K562 (cell line): ENCODE measurements around the gene DBP.

Source experiments
- CHD2 ChIP-seq: IDR thresholded peaks from 2 replicates; pipeline ENCODE4 v1.6.1; 2011; ENCODE audit warnings: low read depth, low read length
- CTCF ChIP-seq, 3 experiments: IDR thresholded peaks in 2 of 3; conservative IDR thresholded peaks in 1 of 3; 2 replicates each; pipeline ENCODE4 v1.5.1; 2011 to 2012; ENCODE audit warnings: low read length in 3 of 3, mild to moderate bottlenecking in 3 of 3, control low read depth in 2 of 3, improper control_type of control experiment in 1 of 3, inconsistent platforms in 1 of 3, low read depth in 1 of 3, mixed read lengths in 1 of 3, moderate library complexity in 1 of 3; ENCODE audit not compliant: insufficient read depth in 2 of 3
- EGR1 ChIP-seq: fragments of 450-650 bp; conservative IDR thresholded peaks from 2 replicates; pipeline ENCODE4 v1.6.1; 2017; ENCODE audit warnings: mild to moderate bottlenecking
- ETV5 ChIP-seq: sonication (generic); formaldehyde crosslinking; IDR thresholded peaks from 2 replicates; pipeline ENCODE4 v1.4.0; 2020; ENCODE audit warnings: low read depth, mild to moderate bottlenecking, missing genetic modification reagents
- GABPB2 ChIP-seq: fragments of 250-450 bp; sonication (Bioruptor Pico); conservative IDR thresholded peaks from 2 replicates; pipeline ENCODE4 v1.5.1; 2021; ENCODE audit warnings: mild to moderate bottlenecking
- IRF9 ChIP-seq: fragments of 450-650 bp; IDR thresholded peaks from 2 replicates; pipeline ENCODE4 v1.6.1; 2016; ENCODE audit warnings: missing biosample characterization, missing genetic modification characterization
- MEF2A ChIP-seq: IDR thresholded peaks from 2 replicates; pipeline ENCODE4 v1.6.1; 2011; ENCODE audit warnings: low read depth, mild to moderate bottlenecking, low read length, moderate library complexity; ENCODE audit not compliant: control insufficient read depth
- NR2C1 ChIP-seq, 2 experiments: fragments of 450-650 bp; IDR thresholded peaks; 2 replicates each; pipeline ENCODE4 v1.6.1; 2017; ENCODE audit warnings: mild to moderate bottlenecking in 2 of 2, antibody characterized with exemption in 1 of 2, inconsistent platforms in 1 of 2, missing compliant biosample characterization in 1 of 2, missing genetic modification characterization in 1 of 2
- POLR2A ChIP-seq: fragments of 450-650 bp; conservative IDR thresholded peaks from 2 replicates; pipeline ENCODE4 v1.6.1; 2016
- TF ChIP-seq, protein P1 (sequence below), 2 experiments: fragments of 450-650 bp; formaldehyde crosslinking in 1 of 2; IDR thresholded peaks; 2 replicates each; pipeline versions ENCODE4 v1.4.0 to v1.6.1; 2014 to 2020; ENCODE audit warnings: mild to moderate bottlenecking in 2 of 2, borderline replicate concordance in 1 of 2, low read depth in 1 of 2

GRCh38 chr19:48616491-48617056 lies 20.6 kb downstream of the DBP start:
- TF ChIP-seq GABPB2 (CRISPR knock-in tag) (no peak), NR2C1 (IDR thresholded peaks at IDR 0.05) (no peak), NR2C1 (tag; IDR thresholded peaks at IDR 0.05) (no peak), CTCF (IDR thresholded peaks at IDR 0.05 in 2 of 3, conservative IDR thresholded peaks at IDR 0.05 in 1 of 3; ENCODE audit: insufficient read depth in 2 of 3, low read depth in 1 of 3, low read length in 3 of 3) (no peak), EGR1 (no peak), CHD2 (no peak), MEF2A (no peak), ETV5 (CRISPR knock-in tag) (no peak), IRF9 (no peak), POLR2A (0 out of 2 replicates have a peak, but pooled peaks have one; percentile 10)
- TF ChIP-seq, protein P1, sequence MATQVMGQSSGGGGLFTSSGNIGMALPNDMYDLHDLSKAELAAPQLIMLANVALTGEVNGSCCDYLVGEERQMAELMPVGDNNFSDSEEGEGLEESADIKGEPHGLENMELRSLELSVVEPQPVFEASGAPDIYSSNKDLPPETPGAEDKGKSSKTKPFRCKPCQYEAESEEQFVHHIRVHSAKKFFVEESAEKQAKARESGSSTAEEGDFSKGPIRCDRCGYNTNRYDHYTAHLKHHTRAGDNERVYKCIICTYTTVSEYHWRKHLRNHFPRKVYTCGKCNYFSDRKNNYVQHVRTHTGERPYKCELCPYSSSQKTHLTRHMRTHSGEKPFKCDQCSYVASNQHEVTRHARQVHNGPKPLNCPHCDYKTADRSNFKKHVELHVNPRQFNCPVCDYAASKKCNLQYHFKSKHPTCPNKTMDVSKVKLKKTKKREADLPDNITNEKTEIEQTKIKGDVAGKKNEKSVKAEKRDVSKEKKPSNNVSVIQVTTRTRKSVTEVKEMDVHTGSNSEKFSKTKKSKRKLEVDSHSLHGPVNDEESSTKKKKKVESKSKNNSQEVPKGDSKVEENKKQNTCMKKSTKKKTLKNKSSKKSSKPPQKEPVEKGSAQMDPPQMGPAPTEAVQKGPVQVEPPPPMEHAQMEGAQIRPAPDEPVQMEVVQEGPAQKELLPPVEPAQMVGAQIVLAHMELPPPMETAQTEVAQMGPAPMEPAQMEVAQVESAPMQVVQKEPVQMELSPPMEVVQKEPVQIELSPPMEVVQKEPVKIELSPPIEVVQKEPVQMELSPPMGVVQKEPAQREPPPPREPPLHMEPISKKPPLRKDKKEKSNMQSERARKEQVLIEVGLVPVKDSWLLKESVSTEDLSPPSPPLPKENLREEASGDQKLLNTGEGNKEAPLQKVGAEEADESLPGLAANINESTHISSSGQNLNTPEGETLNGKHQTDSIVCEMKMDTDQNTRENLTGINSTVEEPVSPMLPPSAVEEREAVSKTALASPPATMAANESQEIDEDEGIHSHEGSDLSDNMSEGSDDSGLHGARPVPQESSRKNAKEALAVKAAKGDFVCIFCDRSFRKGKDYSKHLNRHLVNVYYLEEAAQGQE (IDR thresholded peaks at IDR 0.05; ENCODE audit: borderline replicate concordance) = no peak
- TF ChIP-seq, protein P1 (CRISPR knock-in tag; IDR thresholded peaks at IDR 0.05; ENCODE audit: low read depth) = no peak
